ENCODE results near the gene CNOT9. TPM values are rescaled to one million over a fixed set of nuclear protein-coding genes. Genes with fewer than 3 reads are reported as not detected.

Gene CNOT9
- total RNA-seq, 1 experiment from 2014 or later, result 74.9 TPM

- Histone ChIP-seq H3K27ac (ENCODE audit: low read length) (no peak overlapping the region), H3K9me2 (replicated peaks; ENCODE audit: insufficient read depth, low read length) (no peaks in the 10 kb centered on the region), H3K36me3 (ENCODE audit: insufficient read depth, low read length) (peaks cover 20% of the 10 kb centered on the region), H3K4me3 (ENCODE audit: low read length) (no peak overlapping the region), H4K20me1 (ENCODE audit: insufficient read depth, low read depth, low read length) (0 out of 2 replicates have a peak, but pooled peaks cover 4% of the 10 kb centered on the region), H3K27me3 (ENCODE audit: low read length) (no peaks in the 10 kb centered on the region), H2AFZ (ENCODE audit: low read length) (no peak overlapping the region), H3K4me2 (ENCODE audit: low read depth, low read length, poor library complexity, severe bottlenecking) (no peak overlapping the region), H3K79me2 (ENCODE audit: low read length) (peaks cover 5% of the 10 kb centered on the region), H3K9ac (ENCODE audit: low read length) (no peak overlapping the region), H3K9me3 (ENCODE audit: low read length) (no peaks in the 10 kb centered on the region), H3K4me1 (ENCODE audit: low read length) (no peaks in the 10 kb centered on the region)
- DNase-seq, result no peak
Measured at GRCh38 chr2:218642786-218643185, 74.1 kb downstream of the CNOT9 start.

- Histone ChIP-seq H3K4me1 (ENCODE audit: low read length) (no peaks in the 10 kb centered on the region), H3K27me3 (ENCODE audit: low read length) (no peaks in the 10 kb centered on the region), H3K9me3 (ENCODE audit: low read length) (no peaks in the 10 kb centered on the region), H3K4me2 (ENCODE audit: low read depth, low read length, poor library complexity, severe bottlenecking) (no peak overlapping the region), H4K20me1 (ENCODE audit: insufficient read depth, low read depth, low read length) (peaks cover 7% of the 10 kb centered on the region; the same call in 1 of the 2 replicates), H3K9me2 (replicated peaks; ENCODE audit: insufficient read depth, low read length) (no peaks in the 10 kb centered on the region), H3K36me3 (ENCODE audit: insufficient read depth, low read length) (peaks cover 31% of the 10 kb centered on the region), H3K27ac (ENCODE audit: low read length) (no peak overlapping the region), H3K9ac (ENCODE audit: low read length) (no peak overlapping the region), H2AFZ (ENCODE audit: low read length) (no peak overlapping the region), H3K4me3 (ENCODE audit: low read length) (no peak overlapping the region), H3K79me2 (ENCODE audit: low read length) (peaks cover 11% of the 10 kb centered on the region)
- no peak for DNase-seq
Measured at GRCh38 chr2:218643751-218644310, 75.2 kb downstream of the CNOT9 start.

- H3K27me3 ChIP-seq (ENCODE audit: low read length), result no peaks in the 10 kb centered on the region
- H3K9ac ChIP-seq (ENCODE audit: low read length), result no peak overlapping the region
- H3K4me1 ChIP-seq (ENCODE audit: low read length), result no peaks in the 10 kb centered on the region
- H3K27ac ChIP-seq (ENCODE audit: low read length), result no peak overlapping the region
- H3K79me2 ChIP-seq (ENCODE audit: low read length), result peaks cover 11% of the 10 kb centered on the region
- H3K4me3 ChIP-seq (ENCODE audit: low read length), result no peak overlapping the region
- H2AFZ ChIP-seq (ENCODE audit: low read length), result no peak overlapping the region
- H4K20me1 ChIP-seq (ENCODE audit: insufficient read depth, low read depth, low read length), result peaks cover 7% of the 10 kb centered on the region; the same call in 1 of the 2 replicates
- no peak overlapping the region for H3K4me2 ChIP-seq (ENCODE audit: low read depth, low read length, poor library complexity, severe bottlenecking)
- peaks cover 33% of the 10 kb centered on the region for H3K36me3 ChIP-seq (ENCODE audit: insufficient read depth, low read length)
- H3K9me2 ChIP-seq (replicated peaks; ENCODE audit: insufficient read depth, low read length), result no peaks in the 10 kb centered on the region
- no peaks in the 10 kb centered on the region for H3K9me3 ChIP-seq (ENCODE audit: low read length)
- DNase-seq, result no peak
Measured at GRCh38 chr2:218644721-218645120, 76.1 kb downstream of the CNOT9 start.

GRCh38 chr2:218645126-218645525 lies 76.5 kb downstream of the CNOT9 start:
- Histone ChIP-seq H3K79me2 (ENCODE audit: low read length) (peaks cover 11% of the 10 kb centered on the region), H2AFZ (ENCODE audit: low read length) (no peak overlapping the region), H3K4me3 (ENCODE audit: low read length) (no peak overlapping the region), H3K27me3 (ENCODE audit: low read length) (no peaks in the 10 kb centered on the region), H3K4me1 (ENCODE audit: low read length) (no peaks in the 10 kb centered on the region), H3K9me2 (replicated peaks; ENCODE audit: insufficient read depth, low read length) (no peaks in the 10 kb centered on the region), H3K9ac (ENCODE audit: low read length) (no peak overlapping the region), H3K4me2 (ENCODE audit: low read depth, low read length, poor library complexity, severe bottlenecking) (no peak overlapping the region), H3K9me3 (ENCODE audit: low read length) (no peaks in the 10 kb centered on the region), H4K20me1 (ENCODE audit: insufficient read depth, low read depth, low read length) (peaks cover 7% of the 10 kb centered on the region; the same call in 1 of the 2 replicates), H3K36me3 (ENCODE audit: insufficient read depth, low read length) (peaks cover 36% of the 10 kb centered on the region), H3K27ac (ENCODE audit: low read length) (no peak overlapping the region)
- no peak for DNase-seq

Small RNA genes lying within 50 kb of the gene (small RNA-seq; reads per million reads assigned to genes)
- not detected for gene RNU6-136P

Other genes with a start within 250 kb of the CNOT9 start
- gene CATIP, start 212.0 kb upstream of the CNOT9 start, total RNA-seq (2014; rRNA removed; shearing (Covaris generic); ENCODE audit: low replicate concordance), result not detected in 2 replicates
- gene SLC11A1, start 186.6 kb upstream of the CNOT9 start, total RNA-seq (2014; rRNA removed; shearing (Covaris generic); ENCODE audit: low replicate concordance), result 1.9 TPM in 1 of 2 replicates, not detected in the other
- 46.3 and 72.6 TPM in 2 replicates for gene CTDSP1, start 169.0 kb upstream of the CNOT9 start, total RNA-seq (2014; rRNA removed; shearing (Covaris generic); ENCODE audit: low replicate concordance)
- gene VIL1, start 149.7 kb upstream of the CNOT9 start, total RNA-seq (2014; rRNA removed; shearing (Covaris generic); ENCODE audit: low replicate concordance), result not detected in 2 replicates
- 8.9 and 16.9 TPM in 2 replicates for gene USP37, start 488 bp upstream of the CNOT9 start, total RNA-seq (2014; rRNA removed; shearing (Covaris generic); ENCODE audit: low replicate concordance)
- gene PLCD4, start 39.1 kb downstream of the CNOT9 start, total RNA-seq (2014; rRNA removed; shearing (Covaris generic); ENCODE audit: low replicate concordance), result 0.43 TPM in 1 of 2 replicates, not detected in the other
- 21.2 and 21.3 TPM in 2 replicates for gene ZNF142, start 90.8 kb downstream of the CNOT9 start, total RNA-seq (2014; rRNA removed; shearing (Covaris generic); ENCODE audit: low replicate concordance)
- gene BCS1L, start 90.8 kb downstream of the CNOT9 start, total RNA-seq (2014; rRNA removed; shearing (Covaris generic); ENCODE audit: low replicate concordance), result 23.5 and 26.2 TPM in 2 replicates
- 17.5 and 27.3 TPM in 2 replicates for gene RNF25, start 103.2 kb downstream of the CNOT9 start, total RNA-seq (2014; rRNA removed; shearing (Covaris generic); ENCODE audit: low replicate concordance)
- 31.0 and 33.5 TPM in 2 replicates for gene STK36, start 103.2 kb downstream of the CNOT9 start, total RNA-seq (2014; rRNA removed; shearing (Covaris generic); ENCODE audit: low replicate concordance)
- gene TTLL4, start 142.0 kb downstream of the CNOT9 start, total RNA-seq (2014; rRNA removed; shearing (Covaris generic); ENCODE audit: low replicate concordance), result 37.2 and 52.1 TPM in 2 replicates
- gene CYP27A1, start 213.3 kb downstream of the CNOT9 start, total RNA-seq (2014; rRNA removed; shearing (Covaris generic); ENCODE audit: low replicate concordance), result 0.29 TPM in 1 of 2 replicates, not detected in the other

All from Karpas-422 (cell line).